Stimulated activated CD4-positive, alpha-beta T cell treated with anti-CD3 and anti-CD28 coated beads, Interleukin-1b, Interleukin-23, amount 100 ng/mL, for 4 hours (primary cell): ENCODE data around the gene TBPL1.
"Not testable (repeated sequence)": the region's sequence is repeated elsewhere in the genome, so short reads cannot be mapped to it uniquely, and the experiment has no call there.

ENCODE experiments used
- DNase-seq, 2 donors: peaks; one replicate each; pipeline ENCODE4 v3.0.0-alpha.2; 2020; ENCODE audit warnings: low read depth in 2 of 2

Gene TBPL1

DNA sequence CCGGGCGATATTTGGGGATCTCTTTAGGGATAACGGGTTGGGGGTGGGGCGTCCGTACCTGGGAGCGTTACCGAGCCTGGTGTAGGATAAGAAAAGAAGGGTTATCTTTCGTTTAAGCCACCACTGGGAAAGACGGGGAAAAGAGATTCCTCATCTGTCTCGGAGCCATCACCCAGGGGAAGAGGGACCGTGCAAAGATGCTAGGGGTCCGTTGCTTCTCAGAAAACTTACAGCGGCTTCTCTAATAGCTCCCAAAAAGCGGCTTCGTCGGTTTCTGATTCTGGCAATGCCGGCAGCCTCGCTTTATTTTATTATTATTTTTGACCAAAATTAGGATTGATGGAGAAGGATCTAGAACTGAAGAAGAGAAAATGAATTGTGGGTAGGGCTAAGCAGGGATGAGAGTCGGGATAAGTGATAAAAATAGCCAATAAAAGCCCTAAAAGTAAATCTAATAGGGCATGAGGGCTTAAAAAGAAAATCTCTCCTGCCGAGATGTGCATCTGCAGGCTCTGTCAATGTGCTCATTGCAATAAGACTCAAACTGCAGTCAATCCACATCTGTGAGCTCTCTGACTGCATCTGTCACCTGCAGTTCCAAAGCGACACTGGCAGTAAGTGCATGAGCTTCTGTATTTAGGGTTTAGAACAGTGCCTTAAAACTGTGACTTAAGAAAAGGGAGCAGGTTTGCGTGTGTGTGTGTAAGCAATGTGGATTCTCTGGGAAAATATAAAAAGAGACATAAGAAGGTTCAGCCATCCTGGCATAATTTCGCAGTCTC lies 801 bp downstream of the TBPL1 start:
- DNase-seq = no peak

- DNase-seq = no peak
These were observed 1.9 kb downstream of the TBPL1 start for GRCh38 chr6:133954657-133955576.

DNA sequence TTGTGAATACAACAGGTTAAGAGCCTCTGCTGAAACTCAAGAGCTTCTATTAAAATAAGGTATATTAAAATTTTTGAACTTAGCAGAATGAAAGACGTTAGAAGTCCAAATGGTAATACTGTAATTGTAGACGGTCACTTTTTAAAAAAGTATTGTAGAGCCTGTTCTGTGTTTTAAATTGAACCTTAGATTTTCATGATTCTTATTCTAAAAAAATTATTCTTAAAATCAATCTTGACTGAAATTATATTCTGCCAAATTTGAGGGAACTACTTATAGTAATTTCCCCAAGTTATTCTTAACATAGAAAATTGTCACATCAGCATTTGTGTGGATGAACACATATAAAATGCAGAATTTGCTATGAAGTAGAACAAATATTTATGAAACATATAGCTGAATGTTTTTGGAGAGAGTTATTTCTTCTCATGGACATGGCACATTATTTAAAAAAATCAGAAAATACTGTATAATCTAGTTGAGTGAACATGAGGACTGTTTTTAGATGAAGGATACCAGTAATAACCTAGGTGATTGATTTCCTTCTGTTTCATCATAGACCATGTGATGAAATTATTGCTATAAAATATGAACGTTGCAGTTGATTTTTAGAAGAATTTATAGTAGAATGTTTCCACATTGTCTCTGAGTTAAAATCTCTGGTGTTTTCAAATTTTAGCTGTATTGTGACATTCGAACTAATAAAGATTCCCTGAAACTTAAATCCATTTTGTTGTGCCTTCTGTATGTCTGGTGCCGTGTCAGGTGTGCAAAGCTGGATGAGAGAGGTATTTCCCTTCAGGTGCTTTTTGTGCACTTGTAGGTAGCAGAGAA lies 2.8 kb downstream of the TBPL1 start:
- DNase-seq = no peak

GRCh38 chr6:133956416-133957049 lies 3.5 kb downstream of the TBPL1 start:
- DNase-seq = no peak

- no peak for DNase-seq
These were observed 4.2 kb downstream of the TBPL1 start for GRCh38 chr6:133957227-133957626.

GRCh38 chr6:133957780-133958242 lies 4.8 kb downstream of the TBPL1 start:
- no peak for DNase-seq

DNA sequence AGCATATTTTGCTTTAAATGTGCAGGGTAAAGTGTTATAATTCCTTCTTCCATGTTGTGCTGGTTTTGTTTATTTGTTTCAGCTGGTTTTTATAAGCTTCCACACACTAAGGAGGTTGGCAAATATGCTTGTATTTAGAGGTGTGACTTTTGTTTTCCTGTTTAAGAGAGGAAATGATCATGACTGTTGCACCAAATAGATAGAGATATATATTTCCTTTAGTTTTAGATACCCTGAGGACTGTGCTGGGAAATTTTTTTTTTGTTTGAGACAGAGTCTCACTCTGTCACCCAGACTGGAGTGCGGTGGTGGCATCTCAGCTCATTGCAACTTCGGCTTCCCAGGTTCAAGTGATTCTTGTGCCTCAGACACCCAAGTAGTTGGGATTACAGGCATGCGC lies 5.8 kb downstream of the TBPL1 start:
- no peak for DNase-seq

GRCh38 chr6:133959667-133960368 lies 6.8 kb downstream of the TBPL1 start:
- DNase-seq = no peak

- DNase-seq = no peak
These were observed 8.8 kb downstream of the TBPL1 start for GRCh38 chr6:133961831-133962230.

DNA sequence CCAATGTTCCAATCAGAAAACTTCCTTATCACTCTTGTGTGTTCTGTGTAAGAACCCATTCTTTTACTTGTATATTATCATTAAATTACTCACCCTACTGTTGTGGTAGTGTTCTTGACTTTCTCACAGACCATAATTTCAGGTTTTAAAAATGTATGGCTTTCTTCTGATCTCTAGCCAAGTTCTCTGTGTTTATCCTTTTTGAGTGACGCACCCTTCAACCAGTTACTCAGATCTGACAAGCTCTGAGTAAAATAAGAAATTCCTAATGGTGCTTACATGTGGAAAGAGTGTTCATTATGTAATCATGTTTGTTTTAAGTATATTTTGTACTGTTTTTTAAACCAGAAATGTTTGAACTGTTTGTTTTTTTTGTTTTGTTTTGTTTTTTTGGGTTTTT lies 11.0 kb downstream of the TBPL1 start:
- no peak for DNase-seq

- DNase-seq = no peak
These were observed 11.7 kb downstream of the TBPL1 start for GRCh38 chr6:133964702-133965101.

GRCh38 chr6:133965817-133966360 lies 12.9 kb downstream of the TBPL1 start:
- no peak for DNase-seq

- no peak for DNase-seq
These were observed 13.8 kb downstream of the TBPL1 start for GRCh38 chr6:133966654-133967329.

DNA sequence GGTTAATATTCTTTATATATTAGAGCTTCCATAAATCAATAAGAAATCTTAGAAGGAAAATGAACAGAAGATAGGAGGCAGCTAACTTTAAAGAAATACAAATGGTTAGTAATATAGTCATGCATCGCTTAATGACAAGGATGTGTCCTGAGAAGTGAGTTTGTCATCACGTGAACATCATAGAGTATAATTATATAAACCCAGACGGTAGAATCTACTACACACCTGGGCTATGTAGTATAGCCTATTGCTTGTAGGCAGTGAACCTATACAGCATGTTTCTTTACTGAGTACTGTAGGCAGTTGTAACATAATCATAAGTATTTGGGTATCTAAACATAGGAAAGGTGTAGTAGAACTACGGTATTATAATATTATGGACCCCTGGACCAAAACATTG lies 14.3 kb downstream of the TBPL1 start:
- no peak for DNase-seq

GRCh38 chr6:133967835-133968234 lies 14.8 kb downstream of the TBPL1 start:
- DNase-seq = not testable (repeated sequence)

GRCh38 chr6:133969285-133969920 lies 16.4 kb downstream of the TBPL1 start:
- DNase-seq = no peak

- DNase-seq = no peak
These were observed 16.9 kb downstream of the TBPL1 start for GRCh38 chr6:133969921-133970295.

DNA sequence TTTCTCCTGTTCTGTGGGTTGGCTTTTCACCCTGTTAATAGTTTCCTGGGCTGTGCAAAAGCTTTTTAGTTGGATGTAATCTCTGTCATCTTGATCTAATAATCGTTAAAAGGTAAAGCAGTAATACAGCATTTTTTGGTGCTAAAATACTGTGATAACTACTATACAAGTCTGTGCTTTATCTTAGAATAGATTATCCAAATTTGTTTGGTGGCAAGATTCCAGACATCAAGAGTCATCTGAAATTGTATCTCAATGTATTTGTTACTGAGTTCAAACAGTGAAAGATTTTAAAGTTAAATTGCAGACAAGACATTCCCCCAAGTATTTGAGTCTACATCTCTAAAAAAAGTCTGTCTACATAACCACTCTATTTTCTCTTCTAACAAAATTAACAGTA lies 18.8 kb downstream of the TBPL1 start:
- DNase-seq = no peak

- DNase-seq = no peak
These were observed 19.4 kb downstream of the TBPL1 start for GRCh38 chr6:133972388-133972787.
